Dermis microvascular lymphatic vessel endothelial cell (primary cell): ENCODE data around the gene PDGFC. TPM values are rescaled to one million over a fixed set of nuclear protein-coding genes. Genes with fewer than 3 reads are reported as not detected.
A peak's percentile ranks its signal among the peaks of the same experiment; 100 is the strongest.

ENCODE experiments used
- DNase-seq, 2 donors: peaks; one replicate each; pipeline versions ENCODE4 v3.0.0 to v3.0.0-alpha.2; 2010; ENCODE audit warnings: low read depth in 2 of 2
- total RNA-seq: library from RNA; depleted of rRNA; stranded (reverse); fragments of >200 nt; gene quantifications from 2 replicates; pipeline ENCODE4 v1.2.1, GENCODE V29; 2014

PDGFC gene
- total RNA-seq, 1 donor from 2014 or later, result 11.3 TPM

DNA sequence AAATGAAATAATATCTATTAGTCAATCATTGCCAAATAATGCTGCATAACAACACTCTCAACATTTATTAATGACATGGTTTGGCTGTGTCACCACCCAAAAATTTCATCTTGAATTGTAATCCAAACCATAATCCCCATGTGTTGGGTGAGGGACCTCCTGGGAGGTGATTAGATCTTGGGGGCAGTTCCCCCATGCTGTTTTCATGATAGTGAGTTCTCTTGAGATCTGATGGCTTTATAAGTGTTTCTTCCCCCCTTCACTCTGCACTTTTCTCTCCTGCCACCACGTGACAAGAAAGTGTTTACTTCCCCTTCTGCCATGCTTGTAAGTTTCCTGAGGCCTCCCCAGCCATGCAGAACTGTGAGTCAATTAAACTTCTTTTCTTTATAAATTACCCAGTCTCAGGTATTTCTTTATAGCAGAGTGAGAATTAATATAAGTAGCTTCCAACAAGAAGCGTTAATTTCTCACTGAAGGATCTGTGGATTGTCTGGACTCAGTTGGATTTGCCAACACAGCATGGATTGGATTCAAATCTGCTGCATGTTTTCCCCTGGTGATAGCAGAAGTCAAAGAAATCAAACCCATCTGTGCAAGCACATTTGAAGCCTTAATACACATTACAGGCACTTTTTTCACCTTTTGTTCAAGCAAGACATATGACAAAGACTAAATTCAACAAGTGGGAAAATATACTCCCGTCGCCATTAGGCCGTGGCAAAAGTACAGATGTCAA is 216.6 kb downstream of the PDGFC start:
- DNase-seq, result no peak

DNA sequence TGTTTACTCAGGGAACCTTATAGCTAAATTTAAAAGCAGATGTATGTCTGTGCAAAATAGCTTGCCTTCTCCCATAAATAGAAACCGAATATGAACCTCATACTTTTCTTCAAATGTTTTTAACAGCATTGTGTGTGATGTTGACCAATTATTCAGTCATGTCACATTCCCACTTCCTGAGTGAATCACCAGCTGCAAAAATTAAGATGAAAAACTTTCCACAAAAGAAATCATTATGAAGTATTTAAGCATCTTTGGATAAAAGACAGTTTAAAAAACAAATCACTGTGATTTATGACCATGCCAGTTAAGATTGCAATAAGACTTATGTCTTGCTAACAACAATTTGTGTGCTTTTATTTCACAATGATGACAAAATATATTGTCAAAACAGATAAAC is 220.1 kb downstream of the PDGFC start:
- DNase-seq, result peak in 1 of 2 donors; percentile 69

DNA sequence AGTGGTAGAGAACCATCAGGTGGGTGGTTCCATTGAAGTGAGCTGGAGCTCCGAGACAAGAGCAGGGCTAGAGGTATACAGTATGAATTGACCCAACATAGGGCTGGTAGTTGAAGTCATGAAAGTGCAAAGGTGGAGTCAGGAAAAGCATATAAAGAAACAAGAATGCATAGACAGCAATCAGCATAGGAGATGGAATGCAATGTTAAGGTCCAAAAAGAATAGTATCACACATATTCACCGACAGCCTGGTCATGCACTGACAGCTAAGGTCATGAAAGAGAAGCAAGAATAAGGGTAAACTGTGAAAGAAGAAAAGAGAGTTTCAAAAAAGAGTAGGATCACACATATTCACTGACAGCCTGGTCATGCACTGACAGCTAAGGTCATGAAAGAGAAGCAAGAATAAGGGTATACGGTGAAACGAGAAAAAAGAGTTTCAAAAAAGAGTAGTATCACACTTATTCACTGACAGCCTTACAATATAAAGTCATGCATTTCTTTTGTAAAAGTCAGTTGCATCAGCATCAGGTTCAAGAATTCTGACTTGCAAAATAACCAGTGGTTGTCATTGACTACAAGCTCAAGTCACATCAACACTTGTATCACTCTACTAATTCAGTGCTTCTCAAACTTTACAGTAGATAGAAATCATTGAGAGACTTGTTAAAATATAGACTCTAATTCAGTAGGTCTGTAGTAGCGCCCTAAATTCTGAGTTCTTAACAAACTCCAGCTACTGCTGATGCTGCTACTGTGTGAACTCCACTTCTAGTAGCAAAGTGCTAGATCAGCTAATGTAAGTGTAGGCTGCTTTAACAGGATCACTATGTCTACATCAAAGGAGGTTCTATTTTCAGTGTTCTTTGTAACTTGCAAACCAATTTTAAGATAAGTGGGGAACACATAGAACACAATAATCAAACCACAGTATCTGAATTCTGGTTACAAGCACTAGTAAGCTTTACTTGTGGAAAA is 221.9 kb downstream of the PDGFC start:
- DNase-seq, result no peak

DNA sequence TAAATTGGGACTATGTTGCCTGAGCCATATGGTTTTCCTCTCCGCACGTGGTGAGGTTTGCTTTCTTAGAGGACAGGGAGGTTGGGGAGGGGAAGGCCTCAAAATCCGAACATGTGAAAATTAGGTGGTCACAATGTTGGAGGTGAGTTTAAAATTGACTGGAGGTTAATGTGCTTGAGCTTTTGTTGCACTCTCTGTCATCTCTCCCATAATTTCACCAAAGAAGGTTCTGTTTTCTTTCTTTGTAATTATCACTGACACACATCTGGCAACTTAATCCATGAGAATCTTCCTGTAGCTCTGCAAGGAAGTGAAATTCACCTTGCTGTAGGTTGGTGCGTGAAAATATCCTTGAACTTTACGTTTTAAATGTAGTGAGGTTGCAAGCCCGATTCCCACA is 225.5 kb downstream of the PDGFC start:
- DNase-seq, result no peak

DNA sequence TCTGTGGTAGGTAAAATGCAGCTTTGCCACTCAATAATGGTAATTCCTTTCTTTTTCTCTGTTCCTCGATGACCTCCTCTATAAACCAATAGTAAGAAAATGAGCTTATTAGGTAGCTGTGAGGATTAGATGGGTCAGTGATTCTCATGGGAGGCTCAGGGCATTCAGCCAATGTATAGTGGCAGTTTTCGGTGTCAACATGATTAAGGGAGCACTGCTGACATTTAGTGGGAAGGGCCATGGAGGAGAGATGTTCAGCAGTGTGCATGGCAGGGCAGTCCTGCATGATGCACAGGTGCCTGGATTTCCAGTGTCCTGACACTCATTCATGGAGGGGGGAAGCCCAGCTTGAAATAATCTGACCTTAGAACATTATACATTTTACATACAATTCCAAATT is 232.8 kb downstream of the PDGFC start:
- no peak for DNase-seq

DNA sequence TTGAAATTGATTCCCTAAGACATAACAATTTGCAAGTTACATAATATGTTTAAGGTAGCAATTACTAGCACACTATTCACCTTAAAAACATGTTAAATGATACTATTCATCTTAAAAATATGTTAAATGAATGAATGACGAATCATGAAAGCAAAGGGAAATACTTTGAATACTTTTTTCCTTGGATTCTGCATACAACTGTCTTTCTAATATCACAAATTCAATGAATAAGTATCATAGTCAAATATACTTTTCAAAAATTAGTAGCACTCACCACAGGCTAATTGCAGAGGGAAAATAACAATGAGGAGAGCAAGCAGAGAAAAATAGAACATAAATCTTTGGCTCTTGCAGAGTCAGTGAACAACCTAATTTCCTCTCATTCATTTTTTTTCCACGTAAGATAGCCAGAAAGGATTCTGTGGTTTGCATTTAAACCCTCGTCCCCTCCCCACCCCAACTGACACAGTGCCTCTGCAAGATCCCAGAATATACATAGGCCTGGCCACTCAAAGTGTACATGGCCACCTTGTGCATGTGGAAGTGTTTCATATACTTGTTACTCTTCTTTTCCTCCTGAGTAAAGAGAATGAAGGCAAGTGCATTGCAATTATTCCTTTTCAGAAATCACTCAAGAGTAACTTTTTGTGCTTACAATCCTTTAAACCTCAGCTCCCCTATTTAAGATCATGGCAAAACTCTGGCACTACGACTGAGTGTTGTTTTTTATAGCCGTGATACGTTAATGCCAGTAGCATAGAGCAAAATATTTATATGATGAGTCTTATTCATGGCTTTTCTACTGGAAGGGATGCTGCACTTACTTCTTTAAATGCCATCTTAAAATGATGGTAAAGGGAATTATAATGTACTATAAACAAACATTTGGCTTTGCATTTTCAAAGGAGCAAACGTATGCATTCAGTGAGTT is 236.4 kb downstream of the PDGFC start:
- peak in 1 of 2 donors; percentile 5 for DNase-seq

DNA sequence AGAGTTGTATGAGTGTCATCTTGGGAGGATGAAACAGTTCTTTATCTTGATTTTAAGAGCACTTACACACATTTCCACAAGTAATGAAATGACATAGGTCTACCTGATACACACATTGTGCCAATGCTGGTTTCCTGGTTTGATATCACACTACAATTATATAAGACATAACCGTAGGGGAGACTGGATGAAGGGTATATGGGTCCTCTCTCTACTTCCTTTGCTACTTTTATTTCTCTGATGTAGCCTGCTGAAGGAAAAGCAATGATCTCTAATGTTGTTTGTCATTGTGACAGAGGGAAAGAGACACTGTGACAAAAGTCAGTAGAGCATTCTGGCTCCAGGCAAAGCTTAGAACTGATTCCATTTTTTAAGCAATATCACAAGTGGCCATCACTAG is 238.0 kb downstream of the PDGFC start:
- DNase-seq, result no peak

DNA sequence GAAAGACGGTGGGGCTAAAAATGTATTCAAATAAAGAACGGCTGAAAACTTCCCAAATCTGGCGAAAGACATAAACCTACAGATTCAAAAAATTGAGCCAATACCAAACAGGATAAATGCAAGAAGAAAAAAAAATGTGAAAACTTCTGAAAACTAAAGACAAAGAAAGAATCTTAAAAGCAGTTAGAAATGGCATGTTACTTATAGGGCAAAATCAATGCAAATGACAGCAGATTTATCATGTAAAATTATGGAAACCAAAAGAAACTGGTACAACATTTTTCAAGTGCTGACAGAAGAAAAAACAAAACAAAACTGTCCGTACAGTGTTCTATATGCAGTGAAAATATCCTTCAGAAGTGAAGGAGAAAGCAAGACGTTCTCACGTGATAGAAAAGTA is 239.0 kb downstream of the PDGFC start:
- no peak for DNase-seq

DNA sequence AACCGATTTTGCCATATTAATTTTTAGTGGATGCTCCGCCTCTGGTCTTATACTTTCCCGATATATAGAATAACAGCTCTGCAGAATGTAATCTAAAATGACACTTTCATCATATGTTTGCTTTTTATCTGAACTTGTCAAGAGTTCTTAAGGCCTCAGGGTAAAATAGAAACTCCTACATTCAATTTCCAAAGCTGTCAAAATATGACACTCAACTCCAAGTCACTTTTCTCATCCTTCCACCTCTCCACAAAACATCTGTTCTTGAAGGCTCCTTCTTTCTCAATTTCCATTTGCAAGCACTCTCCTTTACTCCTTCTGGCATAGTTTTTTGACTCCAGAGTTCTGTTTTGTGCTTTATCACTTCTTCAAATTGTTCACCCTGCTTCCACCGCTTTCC is 242.2 kb downstream of the PDGFC start:
- DNase-seq, result no peak

DNA sequence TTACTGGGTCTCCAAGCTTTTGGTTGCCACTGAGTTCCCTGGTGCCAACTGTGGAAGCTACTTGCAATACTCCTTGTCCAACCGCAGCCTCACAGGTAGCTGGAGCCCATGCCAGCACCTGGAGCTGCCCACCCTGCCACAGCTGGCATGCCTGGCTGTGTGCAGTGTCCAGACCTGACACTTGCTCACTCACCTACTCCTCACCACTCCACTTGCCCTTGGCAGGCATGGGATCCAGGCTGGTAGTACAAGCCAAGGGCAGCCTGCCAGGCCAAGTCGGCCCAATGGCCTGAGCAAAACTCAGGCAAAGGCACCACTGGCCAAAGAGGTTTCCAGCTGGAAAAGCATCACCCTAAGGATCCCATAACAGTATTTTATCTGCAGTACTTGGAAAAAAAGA is 246.3 kb downstream of the PDGFC start:
- DNase-seq, result no peak

DNA sequence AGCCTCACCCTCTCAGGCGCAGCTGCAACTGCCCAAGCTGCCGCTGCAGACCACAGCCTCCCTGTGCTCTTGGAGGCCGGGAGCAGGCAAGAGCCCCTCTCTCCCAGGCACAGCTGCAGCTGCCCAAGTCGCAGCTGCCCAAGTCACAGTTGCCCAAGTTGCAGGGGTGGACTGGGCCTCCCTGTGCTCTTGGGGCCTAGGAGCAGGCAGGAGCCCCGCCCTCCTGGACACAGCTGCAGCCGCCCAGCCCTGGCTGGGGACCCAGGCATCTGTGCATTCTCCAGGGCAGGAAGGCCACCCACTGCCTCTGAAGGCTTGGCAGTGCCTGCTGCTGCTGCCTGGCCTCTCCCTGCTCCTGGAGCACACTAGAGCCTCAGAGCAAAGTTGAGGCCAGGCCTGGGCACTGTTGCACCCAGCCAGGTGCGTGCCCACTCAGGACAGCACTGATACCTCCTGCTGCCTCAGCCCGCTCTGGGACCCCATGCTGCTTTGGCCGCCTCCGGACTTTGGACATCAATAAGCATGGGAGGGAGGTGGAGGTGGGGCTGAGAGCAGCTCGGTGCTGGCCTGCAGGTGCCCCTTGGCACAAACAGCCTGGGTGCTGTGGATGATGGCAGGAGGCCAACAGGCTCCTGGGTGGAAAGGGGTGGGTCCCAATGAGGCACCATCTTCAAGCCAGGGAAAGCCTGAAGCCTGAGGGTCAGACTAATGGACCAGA is 247.5 kb downstream of the PDGFC start:
- DNase-seq, result no peak

DNA sequence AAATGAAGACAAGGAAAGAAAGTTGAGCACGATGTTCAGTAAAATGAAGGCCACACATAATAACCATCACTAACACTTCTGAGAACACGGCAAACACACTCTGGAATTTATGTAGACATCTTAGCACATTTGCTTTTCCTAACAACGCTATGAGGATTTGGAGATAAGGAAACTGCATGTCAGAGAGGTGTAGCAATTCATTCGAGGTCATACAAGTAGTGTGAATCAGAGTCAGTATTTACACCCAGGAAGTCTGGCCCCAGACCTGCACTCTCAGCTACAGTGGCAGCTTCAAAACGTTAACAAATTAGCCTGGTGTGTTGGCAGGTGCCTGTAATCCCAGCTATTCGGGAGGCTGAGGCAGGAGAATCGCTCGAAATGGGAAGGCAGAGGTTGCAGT is 253.4 kb downstream of the PDGFC start:
- DNase-seq, result no peak

DNA sequence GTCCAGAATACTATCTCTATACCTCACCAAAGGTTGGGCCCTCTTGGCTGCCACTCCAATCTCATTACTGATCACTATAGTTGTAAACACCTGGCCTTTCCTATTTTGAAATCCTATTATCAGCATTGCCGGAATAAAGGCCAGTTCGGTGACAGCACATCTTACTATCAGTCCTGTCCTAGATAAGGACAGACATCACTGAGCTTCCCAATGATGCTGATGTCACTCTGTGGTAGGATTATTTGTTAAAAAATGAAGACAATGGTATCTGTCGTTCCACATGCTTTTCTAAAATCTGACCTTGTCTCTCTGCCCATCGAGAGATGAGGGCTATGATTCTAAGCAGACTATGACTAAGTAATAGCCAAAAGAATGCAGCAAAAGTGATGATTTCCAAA is 260.4 kb downstream of the PDGFC start:
- no peak for DNase-seq

Other genes starting within 250 kb of the PDGFC start
- gene GLRB, start 104.4 kb upstream of the PDGFC start, total RNA-seq, result 10.3 and 15.7 TPM in 2 replicates
- under 0.01 TPM in 1 of 2 replicates, not detected in the other for gene GRIA2, start 248.9 kb upstream of the PDGFC start, total RNA-seq